ENCODE measurements around the gene BUD23.
"Not testable (repeated sequence)": the region's sequence is repeated elsewhere in the genome, so short reads cannot be mapped to it uniquely, and the experiment has no call there.

Gene BUD23

GRCh38 chr7:73706126-73707044 is 23.0 kb downstream of the BUD23 start:
- H3K4me1 ChIP-seq (ENCODE audit: control insufficient read depth, insufficient read depth, low read length), result peaks cover 6% of the 10 kb centered on the region
- no peaks in the 10 kb centered on the region for H3K36me3 ChIP-seq (ENCODE audit: control insufficient read depth, insufficient read depth, low read length)
- no peak overlapping the region for H3K4me3 ChIP-seq (ENCODE audit: insufficient read depth, low read depth, low read length)
- no peaks in the 10 kb centered on the region for H3K27me3 ChIP-seq (ENCODE audit: control insufficient read depth, insufficient read depth, low read length, poor library complexity, severe bottlenecking)
- 87% methylated on average over 25 of the region's 25 CpGs for WGBS, 2 experiments
- H3K27ac ChIP-seq (ENCODE audit: insufficient read depth, low read depth, low read length, poor library complexity, severe bottlenecking), result no peak overlapping the region
- H3K9me3 ChIP-seq (ENCODE audit: control insufficient read depth, low read length), result no peaks in the 10 kb centered on the region

- 77 to 81% methylated on average over 15 of the region's 15 CpGs for WGBS, 2 experiments
- no peak overlapping the region for H3K27ac ChIP-seq (ENCODE audit: insufficient read depth, low read depth, low read length, poor library complexity, severe bottlenecking)
- no peaks in the 10 kb centered on the region for H3K27me3 ChIP-seq (ENCODE audit: control insufficient read depth, insufficient read depth, low read length, poor library complexity, severe bottlenecking)
- no peaks in the 10 kb centered on the region for H3K36me3 ChIP-seq (ENCODE audit: control insufficient read depth, insufficient read depth, low read length)
- H3K4me3 ChIP-seq (ENCODE audit: insufficient read depth, low read depth, low read length), result no peak overlapping the region
- H3K4me1 ChIP-seq (ENCODE audit: control insufficient read depth, insufficient read depth, low read length), result peaks cover 6% of the 10 kb centered on the region
- no peaks in the 10 kb centered on the region for H3K9me3 ChIP-seq (ENCODE audit: control insufficient read depth, low read length)
Measured at GRCh38 chr7:73707045-73707631, 23.7 kb downstream of the BUD23 start.

- Histone ChIP-seq H3K9me3 (ENCODE audit: control insufficient read depth, low read length) (no peaks in the 10 kb centered on the region), H3K4me1 (ENCODE audit: control insufficient read depth, insufficient read depth, low read length) (no peaks in the 10 kb centered on the region), H3K27ac (ENCODE audit: insufficient read depth, low read depth, low read length, poor library complexity, severe bottlenecking) (no peak overlapping the region), H3K36me3 (ENCODE audit: control insufficient read depth, insufficient read depth, low read length) (no peaks in the 10 kb centered on the region), H3K27me3 (ENCODE audit: control insufficient read depth, insufficient read depth, low read length, poor library complexity, severe bottlenecking) (no peaks in the 10 kb centered on the region), H3K4me3 (ENCODE audit: insufficient read depth, low read depth, low read length) (no peak overlapping the region)
- WGBS, 2 experiments, result 96 to 97% methylated on average over 16 of the region's 16 CpGs
Measured at GRCh38 chr7:73708961-73709549, 25.7 kb downstream of the BUD23 start.

- no peak overlapping the region for H3K4me3 ChIP-seq (ENCODE audit: insufficient read depth, low read depth, low read length)
- no peak overlapping the region for H3K27ac ChIP-seq (ENCODE audit: insufficient read depth, low read depth, low read length, poor library complexity, severe bottlenecking)
- H3K4me1 ChIP-seq (ENCODE audit: control insufficient read depth, insufficient read depth, low read length), result no peaks in the 10 kb centered on the region
- no peaks in the 10 kb centered on the region for H3K27me3 ChIP-seq (ENCODE audit: control insufficient read depth, insufficient read depth, low read length, poor library complexity, severe bottlenecking)
- 84 to 89% methylated on average over 1 of the region's 1 CpG for WGBS, 2 experiments
- H3K9me3 ChIP-seq (ENCODE audit: control insufficient read depth, low read length), result no peaks in the 10 kb centered on the region
- no peaks in the 10 kb centered on the region for H3K36me3 ChIP-seq (ENCODE audit: control insufficient read depth, insufficient read depth, low read length)
Measured at GRCh38 chr7:73712773-73713172, 29.4 kb downstream of the BUD23 start.

GRCh38 chr7:73713319-73713718 is 29.9 kb downstream of the BUD23 start:
- H3K27me3 ChIP-seq (ENCODE audit: control insufficient read depth, insufficient read depth, low read length, poor library complexity, severe bottlenecking); H3K4me1 ChIP-seq (ENCODE audit: control insufficient read depth, insufficient read depth, low read length); H3K36me3 ChIP-seq (ENCODE audit: control insufficient read depth, insufficient read depth, low read length); H3K27ac ChIP-seq (ENCODE audit: insufficient read depth, low read depth, low read length, poor library complexity, severe bottlenecking); H3K9me3 ChIP-seq (ENCODE audit: control insufficient read depth, low read length); H3K4me3 ChIP-seq (ENCODE audit: insufficient read depth, low read depth, low read length): not testable (repeated sequence)
- 93 to 97% methylated on average over 6 of the region's 6 CpGs for WGBS, 2 experiments

GRCh38 chr7:73715648-73716317 is 32.4 kb downstream of the BUD23 start:
- H3K4me3 ChIP-seq (ENCODE audit: insufficient read depth, low read depth, low read length), result no peak overlapping the region
- peaks cover 3% of the 10 kb centered on the region for H3K4me1 ChIP-seq (ENCODE audit: control insufficient read depth, insufficient read depth, low read length)
- no peak overlapping the region for H3K27ac ChIP-seq (ENCODE audit: insufficient read depth, low read depth, low read length, poor library complexity, severe bottlenecking)
- no peaks in the 10 kb centered on the region for H3K36me3 ChIP-seq (ENCODE audit: control insufficient read depth, insufficient read depth, low read length)
- WGBS, 2 experiments, result 90 to 91% methylated on average over 16 of the region's 16 CpGs
- H3K9me3 ChIP-seq (ENCODE audit: control insufficient read depth, low read length), result no peaks in the 10 kb centered on the region
- peaks cover 24% of the 10 kb centered on the region for H3K27me3 ChIP-seq (ENCODE audit: control insufficient read depth, insufficient read depth, low read length, poor library complexity, severe bottlenecking)

- no peak overlapping the region for H3K27ac ChIP-seq (ENCODE audit: insufficient read depth, low read depth, low read length, poor library complexity, severe bottlenecking)
Measured at GRCh38 chr7:73716318-73716890, 33.0 kb downstream of the BUD23 start.

GRCh38 chr7:73717025-73717807 is 33.8 kb downstream of the BUD23 start:
- peaks cover 24% of the 10 kb centered on the region for H3K27me3 ChIP-seq (ENCODE audit: control insufficient read depth, insufficient read depth, low read length, poor library complexity, severe bottlenecking)
- H3K4me3 ChIP-seq (ENCODE audit: insufficient read depth, low read depth, low read length), result no peak overlapping the region
- H3K9me3 ChIP-seq (ENCODE audit: control insufficient read depth, low read length), result no peaks in the 10 kb centered on the region
- 94% methylated on average over 13 of the region's 13 CpGs for WGBS, 2 experiments
- H3K4me1 ChIP-seq (ENCODE audit: control insufficient read depth, insufficient read depth, low read length), result peaks cover 3% of the 10 kb centered on the region
- H3K36me3 ChIP-seq (ENCODE audit: control insufficient read depth, insufficient read depth, low read length), result no peaks in the 10 kb centered on the region
- H3K27ac ChIP-seq (ENCODE audit: insufficient read depth, low read depth, low read length, poor library complexity, severe bottlenecking), result no peak overlapping the region

More at GRCh38 chr7:73716318-73716890, 33.0 kb downstream of the BUD23 start:
- Histone ChIP-seq H3K4me1 (ENCODE audit: control insufficient read depth, insufficient read depth, low read length) (peaks cover 3% of the 10 kb centered on the region), H3K9me3 (ENCODE audit: control insufficient read depth, low read length) (no peaks in the 10 kb centered on the region), H3K27me3 (ENCODE audit: control insufficient read depth, insufficient read depth, low read length, poor library complexity, severe bottlenecking) (peaks cover 24% of the 10 kb centered on the region), H3K36me3 (ENCODE audit: control insufficient read depth, insufficient read depth, low read length) (no peaks in the 10 kb centered on the region), H3K4me3 (ENCODE audit: insufficient read depth, low read depth, low read length) (no peak overlapping the region)
- WGBS, 2 experiments, result 92 to 94% methylated on average over 4 of the region's 4 CpGs

- Histone ChIP-seq H3K27ac (ENCODE audit: insufficient read depth, low read depth, low read length, poor library complexity, severe bottlenecking) (no peak overlapping the region), H3K4me1 (ENCODE audit: control insufficient read depth, insufficient read depth, low read length) (peaks cover 3% of the 10 kb centered on the region), H3K9me3 (ENCODE audit: control insufficient read depth, low read length) (no peaks in the 10 kb centered on the region), H3K36me3 (ENCODE audit: control insufficient read depth, insufficient read depth, low read length) (no peaks in the 10 kb centered on the region), H3K27me3 (ENCODE audit: control insufficient read depth, insufficient read depth, low read length, poor library complexity, severe bottlenecking) (peaks cover 24% of the 10 kb centered on the region), H3K4me3 (ENCODE audit: insufficient read depth, low read depth, low read length) (no peak overlapping the region)
- 87 to 90% methylated on average over 10 of the region's 10 CpGs for WGBS, 2 experiments
Measured at GRCh38 chr7:73717991-73718405, 34.6 kb downstream of the BUD23 start.
